Activated CD4-positive, alpha-beta T cell treated with anti-CD3 and anti-CD28 coated beads for 24 hours (primary cell): ENCODE results near the gene DNAI4.
"Not testable (repeated sequence)": the region's sequence is repeated elsewhere in the genome, so short reads cannot be mapped to it uniquely, and the experiment has no call there.

Experiments used
- DNase-seq, 2 donors: peaks; one replicate each; pipeline ENCODE4 v3.0.0-alpha.2; 2020; ENCODE audit warnings: low read depth in 2 of 2

Gene DNAI4

GRCh38 chr1:66831529-66832239, 93.0 kb downstream of the DNAI4 start:
- DNase-seq, result no peak

- DNase-seq, result no peak
These were observed 99.9 kb downstream of the DNAI4 start for GRCh38 chr1:66824771-66825170.

- DNase-seq, result no peak
These were observed 114.8 kb downstream of the DNAI4 start for GRCh38 chr1:66809736-66810326.

GRCh38 chr1:66809245-66809644, 115.4 kb downstream of the DNAI4 start:
- no peak for DNase-seq

GRCh38 chr1:66795839-66796238, 128.8 kb downstream of the DNAI4 start:
- not testable (repeated sequence) for DNase-seq

- DNase-seq, result no peak
These were observed 132.7 kb downstream of the DNAI4 start for GRCh38 chr1:66791621-66792610.

GRCh38 chr1:66788231-66788939, 136.3 kb downstream of the DNAI4 start:
- peak; percentile 29 to 55 for DNase-seq

GRCh38 chr1:66787641-66788040, 137.0 kb downstream of the DNAI4 start:
- no peak for DNase-seq

GRCh38 chr1:66785800-66786199, 138.9 kb downstream of the DNAI4 start:
- not testable (repeated sequence) for DNase-seq

- DNase-seq, result no peak
These were observed 145.1 kb downstream of the DNAI4 start for GRCh38 chr1:66779475-66780078.

GRCh38 chr1:66778969-66779368, 145.7 kb downstream of the DNAI4 start:
- DNase-seq, result no peak

- no peak for DNase-seq
These were observed 146.4 kb downstream of the DNAI4 start for GRCh38 chr1:66778266-66778665.

- DNase-seq, result no peak
These were observed 146.8 kb downstream of the DNAI4 start for GRCh38 chr1:66777831-66778230.

GRCh38 chr1:66775646-66776045, 149.0 kb downstream of the DNAI4 start:
- no peak for DNase-seq

GRCh38 chr1:66774438-66774837, 150.2 kb downstream of the DNAI4 start:
- DNase-seq, result no peak

- no peak for DNase-seq
These were observed 151.4 kb downstream of the DNAI4 start for GRCh38 chr1:66773227-66773626.

- DNase-seq, result no peak
These were observed 154.0 kb downstream of the DNAI4 start for GRCh38 chr1:66770694-66771093.

- DNase-seq, result no peak
These were observed 154.4 kb downstream of the DNAI4 start for GRCh38 chr1:66770240-66770639.

- no peak for DNase-seq
These were observed 155.0 kb downstream of the DNAI4 start for GRCh38 chr1:66769512-66770229.

- no peak for DNase-seq
These were observed 155.7 kb downstream of the DNAI4 start for GRCh38 chr1:66768965-66769364.

GRCh38 chr1:66767626-66768025, 157.0 kb downstream of the DNAI4 start:
- DNase-seq, result no peak
